IMR-90 (cell line): ENCODE results near the gene DZIP3. TPM values are rescaled to one million over a fixed set of nuclear protein-coding genes. Genes with fewer than 3 reads are reported as not detected.

Source experiments
- ATAC-seq: fragments of 200-7000 bp; cut with Tn5 transposase; 2 replicates; pipeline ENCODE4 v1.9.1; 2020; ENCODE audit warnings: low read depth, mild to moderate bottlenecking, moderate library complexity
- BruUV-seq: library from RNA; stranded (reverse); fragments of 400-500 nt; replicated peaks from 2 replicates; lab custom pipeline; 2021; lab: Mats Ljungman, UMichigan
- CTCF ChIA-PET: fragments of 300-600 bp; formaldehyde crosslinking; extraction: SDS; loops from one replicate; lab custom pipeline; 2021; ENCODE audit warnings: antibody characterized with exemption; lab: Yijun Ruan, JAX
- POLR2A ChIA-PET: fragments of 300-600 bp; sonication (Branson Sonifier 250); formaldehyde crosslinking; loops from one replicate; lab custom pipeline; 2022; ENCODE audit warnings: antibody characterized with exemption; ENCODE audit not compliant: unreplicated experiment; lab: Charles Lee
- DNase-seq: peaks from one replicate; pipeline ENCODE4 v3.0.0; 2013
- H2AFZ ChIP-seq: replicated peaks from 2 replicates; pipeline ENCODE3; 2013; ENCODE audit warnings: low read length, mild to moderate bottlenecking; ENCODE audit not compliant: poor library complexity
- H2AK5ac ChIP-seq: 2 replicates; pipeline ENCODE4 v1.6.1; 2013; ENCODE audit warnings: low read depth, low read length, inconsistent platforms
- H2AK9ac ChIP-seq: replicated peaks from 2 replicates; pipeline ENCODE3; 2013; ENCODE audit warnings: mild to moderate bottlenecking, low read depth, low read length, moderate library complexity; ENCODE audit not compliant: poor library complexity
- H2BK120ac ChIP-seq: 2 replicates; pipeline ENCODE4 v1.6.1; 2013; ENCODE audit warnings: low read depth, low read length, inconsistent platforms
- H2BK15ac ChIP-seq: 3 replicates; pipeline ENCODE4 v1.6.1; 2013; ENCODE audit warnings: low read depth, low read length, inconsistent platforms
- H2BK20ac ChIP-seq: 2 replicates; pipeline ENCODE4 v1.6.1; 2013; ENCODE audit warnings: low read depth, mild to moderate bottlenecking, inconsistent platforms, low read length, moderate library complexity
- H2BK5ac ChIP-seq: 2 replicates; pipeline ENCODE4 v1.6.1; 2013; ENCODE audit warnings: mild to moderate bottlenecking, low read depth, low read length, inconsistent platforms; ENCODE audit not compliant: poor library complexity, severe bottlenecking
- H3K14ac ChIP-seq: replicated peaks from 2 replicates; pipeline ENCODE4 v1.6.1; 2013; ENCODE audit warnings: low read depth, low read length, inconsistent platforms
- H3K18ac ChIP-seq: 2 replicates; pipeline ENCODE4 v1.6.1; 2013; ENCODE audit warnings: low read depth, low read length, control low read depth
- H3K23ac ChIP-seq: 2 replicates; pipeline ENCODE4 v1.6.1; 2013; ENCODE audit warnings: low read depth, low read length, inconsistent platforms
- H3K27ac ChIP-seq: 2 replicates; pipeline ENCODE4 v1.5.1; 2013; ENCODE audit warnings: mild to moderate bottlenecking, control low read depth, low read length; ENCODE audit not compliant: insufficient read depth
- H3K27me3 ChIP-seq: 2 replicates; pipeline ENCODE4 v1.6.1; 2013; ENCODE audit warnings: low read length; ENCODE audit not compliant: control insufficient read depth, insufficient read depth
- H3K36me3 ChIP-seq: 2 replicates; pipeline ENCODE4 v1.6.1; 2013; ENCODE audit warnings: low read length, mixed read lengths; ENCODE audit not compliant: control insufficient read depth, insufficient read depth
- H3K4ac ChIP-seq: 2 replicates; pipeline ENCODE4 v1.6.1; 2013; ENCODE audit warnings: low read depth, low read length, inconsistent platforms
- H3K4me1 ChIP-seq: 2 replicates; pipeline ENCODE4 v1.6.1; 2013; ENCODE audit warnings: low read length, mixed read lengths; ENCODE audit not compliant: control insufficient read depth, insufficient read depth
- H3K4me2 ChIP-seq: 2 replicates; pipeline ENCODE4 v1.6.1; 2013; ENCODE audit warnings: low read depth, mild to moderate bottlenecking, control low read depth, low read length, moderate library complexity
- H3K4me3 ChIP-seq: 2 replicates; pipeline ENCODE4 v1.5.1; 2013; ENCODE audit warnings: low read depth, mild to moderate bottlenecking, control low read depth, low read length, moderate library complexity; ENCODE audit not compliant: insufficient read depth
- H3K56ac ChIP-seq: 2 replicates; pipeline ENCODE4 v1.6.1; 2013; ENCODE audit warnings: low read length, inconsistent platforms; ENCODE audit not compliant: insufficient read depth; ENCODE audit errors: extremely low read depth
- H3K79me1 ChIP-seq, 2 experiments: 2 replicates each; pipeline ENCODE4 v1.6.1; 2013; ENCODE audit warnings: low read length in 2 of 2, inconsistent platforms in 1 of 2, low read depth in 1 of 2
- H3K9ac ChIP-seq: 2 replicates; pipeline ENCODE4 v1.6.1; 2013; ENCODE audit warnings: low read depth, low read length, control low read depth
- H3K9me1 ChIP-seq: 2 replicates; pipeline ENCODE4 v1.6.1; 2013; ENCODE audit warnings: low read length, inconsistent platforms; ENCODE audit not compliant: insufficient read depth
- H3K9me3 ChIP-seq: 2 replicates; pipeline ENCODE4 v1.6.1; 2013; ENCODE audit warnings: low read length; ENCODE audit not compliant: control insufficient read depth, insufficient read depth
- H4K20me1 ChIP-seq: 2 replicates; pipeline ENCODE4 v1.6.1; 2013; ENCODE audit warnings: low read length, inconsistent platforms; ENCODE audit not compliant: insufficient read depth
- H4K5ac ChIP-seq: 2 replicates; pipeline ENCODE4 v1.6.1; 2013; ENCODE audit warnings: mild to moderate bottlenecking, low read depth, low read length, control low read depth
- H4K8ac ChIP-seq, 2 experiments: 2 replicates each; pipeline ENCODE4 v1.6.1; 2013; ENCODE audit warnings: low read depth in 2 of 2, low read length in 2 of 2, control low read depth in 1 of 2, inconsistent platforms in 1 of 2
- H4K91ac ChIP-seq: 2 replicates; pipeline ENCODE4 v1.6.1; 2013; ENCODE audit warnings: low read depth, low read length, inconsistent platforms; ENCODE audit not compliant: insufficient read depth
- BHLHE40 ChIP-seq: fragments of 150-350 bp; IDR thresholded peaks from 2 replicates; pipeline ENCODE4 v1.6.1; 2016; ENCODE audit warnings: mild to moderate bottlenecking, low read depth, low read length
- CEBPB ChIP-seq: IDR thresholded peaks from 2 replicates; pipeline ENCODE4 v1.6.1; 2012; ENCODE audit warnings: low read depth, low read length, improper control_type of control experiment
- CHD1 ChIP-seq: IDR thresholded peaks from 2 replicates; pipeline ENCODE4 v1.6.1; 2012; ENCODE audit warnings: low read depth, low read length, improper control_type of control experiment
- CTCF ChIP-seq: conservative IDR thresholded peaks from 2 replicates; pipeline ENCODE4 v1.5.1; 2012; ENCODE audit warnings: mild to moderate bottlenecking, low read depth, low read length, improper control_type of control experiment
- ELK1 ChIP-seq: fragments of 150-350 bp; IDR thresholded peaks from 2 replicates; pipeline ENCODE4 v1.6.1; 2016; ENCODE audit warnings: low read depth, mild to moderate bottlenecking, low read length, moderate library complexity, borderline replicate concordance
- FOS ChIP-seq: fragments of 150-350 bp; IDR thresholded peaks from 2 replicates; pipeline ENCODE4 v1.6.1; 2016; ENCODE audit warnings: low read depth, low read length
- MAFK ChIP-seq: IDR thresholded peaks from 2 replicates; pipeline ENCODE4 v1.6.1; 2012; ENCODE audit warnings: low read depth, low read length, improper control_type of control experiment
- MAZ ChIP-seq: IDR thresholded peaks from 2 replicates; pipeline ENCODE4 v1.6.1; 2012; ENCODE audit warnings: low read depth, mild to moderate bottlenecking, low read length, improper control_type of control experiment, moderate library complexity, borderline replicate concordance
- MXI1 ChIP-seq: IDR thresholded peaks from 2 replicates; pipeline ENCODE4 v1.6.1; 2012; ENCODE audit warnings: low read depth, mild to moderate bottlenecking, low read length, moderate library complexity, borderline replicate concordance
- NFE2L2 ChIP-seq: fragments of 150-350 bp; IDR thresholded peaks from 2 replicates; pipeline ENCODE4 v1.6.1; 2016; ENCODE audit warnings: low read depth, mild to moderate bottlenecking, low read length
- POLR2A ChIP-seq: IDR thresholded peaks from 2 replicates; pipeline ENCODE4 v1.6.1; 2012; ENCODE audit warnings: mild to moderate bottlenecking, low read depth, low read length
- RAD21 ChIP-seq: IDR thresholded peaks from 2 replicates; pipeline ENCODE4 v1.6.1; 2012; ENCODE audit warnings: low read length, improper control_type of control experiment
- RCOR1 ChIP-seq: IDR thresholded peaks from 2 replicates; pipeline ENCODE4 v1.6.1; 2012; ENCODE audit warnings: mild to moderate bottlenecking, low read length, improper control_type of control experiment; ENCODE audit not compliant: insufficient replicate concordance
- RFX5 ChIP-seq: IDR thresholded peaks from 2 replicates; pipeline ENCODE4 v1.8.0; 2012; ENCODE audit warnings: low read depth, mild to moderate bottlenecking, low read length, moderate library complexity
- SMC3 ChIP-seq: fragments of 150-350 bp; IDR thresholded peaks from 2 replicates; pipeline ENCODE4 v1.6.1; 2016; ENCODE audit warnings: low read depth, mild to moderate bottlenecking, antibody characterized with exemption, low read length, moderate library complexity
- USF2 ChIP-seq: fragments of 150-350 bp; IDR thresholded peaks from 2 replicates; pipeline ENCODE4 v1.6.1; 2017; ENCODE audit warnings: mild to moderate bottlenecking, antibody characterized with exemption, low read length, low read depth
- WGBS, 2 experiments: methylation state at CpG; one replicate each; pipeline versions ENCODE4 v1.1.5 to v1.1.7; 2013; ENCODE audit warnings: missing lambda C conversion rate in 2 of 2; ENCODE audit not compliant: insufficient read length in 1 of 2; ENCODE audit errors: extremely low coverage in 2 of 2; 5-methylcytosine and 5-hydroxymethylcytosine counted together
- dilution Hi-C: fragments of 300-500 bp; cut with HindIII; formaldehyde crosslinking; loops from one replicate; pipeline ENCODE4 v1.14.3; 2018; ENCODE audit warnings: low sequenced_read_pairs; ENCODE audit not compliant: unreplicated experiment
- in situ Hi-C: fragments of 300-500 bp; cut with MboI; formaldehyde crosslinking; loops from 3 replicates; pipeline ENCODE4 v1.14.3; 2019; ENCODE audit warnings: low sequenced_read_pairs, inconsistent platforms, mixed read lengths
- intact Hi-C: fragments of 100-400 bp; cut with micrococcal nuclease; formaldehyde crosslinking; loops from 2 replicates; pipeline ENCODE4 v1.10.0; 2022
- polyA plus RNA-seq, 3 experiments: library from polyadenylated mRNA; depleted of rRNA; stranded (reverse); fragments of >200 nt; gene quantifications; 2 replicates each; pipeline ENCODE4 v1.2.3, GENCODE V29; 2012; ENCODE audit warnings: low replicate concordance in 1 of 3
- total RNA-seq: library from RNA; depleted of rRNA; stranded (reverse); fragments of >200 nt; gene quantifications from 2 replicates; pipeline ENCODE4 v1.2.3, GENCODE V29; 2012

Gene DZIP3
- total and polyA plus RNA-seq, 2 of the 4 experiments (the other 2 are of a cell fraction) = 7.0 to 9.9 TPM

GRCh38 chr3:108566599-108566998 lies 22.9 kb upstream of the DZIP3 start:
- Histone ChIP-seq H2AFZ (no peak overlapping the region), H2AK9ac (no peak overlapping the region), H3K4me2 (no peak overlapping the region), H3K23ac (no peak overlapping the region), H4K5ac (no peak overlapping the region), H3K9ac (no peak overlapping the region), H3K56ac (no peak overlapping the region), H3K18ac (no peak overlapping the region), H2BK120ac (no peak overlapping the region), H3K14ac (no peak overlapping the region), H4K8ac (no peak overlapping the region), H3K9me1 (no peaks in the 10 kb centered on the region), H3K36me3 (no peaks in the 10 kb centered on the region), H4K91ac (no peak overlapping the region), H3K4me3 (no peak overlapping the region), H2BK5ac (no peak overlapping the region), H3K27ac (no peak overlapping the region), H4K20me1 (no peaks in the 10 kb centered on the region), H3K79me1 (peaks cover 0 to 3% of the 10 kb centered on the region in 2 experiments; a peak in 2 of 4 replicates), H3K4me1 (no peaks in the 10 kb centered on the region), H2AK5ac (no peak overlapping the region), H3K27me3 (no peaks in the 10 kb centered on the region), H2BK15ac (no peak overlapping the region), H3K4ac (no peak overlapping the region), H3K9me3 (no peaks in the 10 kb centered on the region), H2BK20ac (no peak overlapping the region)
- in situ Hi-C loops = no loop called here
- BruUV-seq = no TSS peak
- no peak for ATAC-seq
- dilution Hi-C loops = no loop called here
- WGBS, 2 experiments = no CpG with 5 or more reads among the region's 1 CpG
- no peak for TF ChIP-seq MXI1
- TF ChIP-seq MAZ = no peak
- TF ChIP-seq CHD1 = no peak
- no peak for TF ChIP-seq POLR2A
- no peak for TF ChIP-seq RFX5
- TF ChIP-seq MAFK = no peak
- no peak for TF ChIP-seq SMC3
- TF ChIP-seq USF2 = no peak
- no peak for TF ChIP-seq FOS
- no peak for TF ChIP-seq RCOR1
- no peak for TF ChIP-seq RAD21
- no peak for TF ChIP-seq CEBPB
- TF ChIP-seq BHLHE40 = no peak
- no peak for TF ChIP-seq CTCF
- TF ChIP-seq ELK1 = no peak
- TF ChIP-seq NFE2L2 = no peak
- intact Hi-C loops = no loop called here
- no peak for DNase-seq
- POLR2A ChIA-PET = no interaction called here
- CTCF ChIA-PET = no interaction called here
